K562 (cell line): Measurements from ENCODE around the gene LRRC7. TPM values are rescaled to one million over a fixed set of nuclear protein-coding genes. Genes with fewer than 3 reads are reported as not detected.

Experiments
- ATAC-seq: fragments of 200-7000 bp; cut with Tn5 transposase; 3 replicates; pipeline ENCODE4 v1.9.1; 2020; ENCODE audit warnings: moderate library complexity
- BruUV-seq: library from RNA; stranded (reverse); fragments of 400-500 nt; replicated peaks from 2 replicates; lab custom pipeline; 2021; lab: Mats Ljungman, UMichigan
- CTCF ChIA-PET: fragments of 300-600 bp; formaldehyde crosslinking; extraction: SDS; loops from one replicate; lab custom pipeline; 2021; ENCODE audit warnings: low intra/inter-chr PET ratio; lab: Yijun Ruan, JAX
- POLR2A ChIA-PET: fragments of 300-600, 350-650 bp; sonication (Branson Sonifier 250); formaldehyde crosslinking; extraction: SDS; loops from one replicate; lab custom pipeline; 2021; ENCODE audit warnings: antibody characterized with exemption, inconsistent platforms; lab: Yijun Ruan, JAX
- DNase-seq, 4 experiments: peaks; one replicate each; pipeline versions ENCODE4 v3.0.0 to v3.0.0-alpha.2; 2011 to 2018; ENCODE audit warnings: low spot score in 3 of 4, mixed read lengths in 3 of 4; ENCODE audit errors: extremely low read depth in 1 of 4
- FAIRE-seq: peaks from 2 replicates; lab custom pipeline; 2011; peaks lifted over from hg19 to GRCh38; lab: Jason Lieb, UNC
- H2AFZ ChIP-seq: 2 replicates; pipeline ENCODE4 v1.6.0; 2011; ENCODE audit warnings: low read depth, low read length, control low read depth, inconsistent platforms
- H3K27ac ChIP-seq: fragments of 200-600 bp; 3 replicates; pipeline ENCODE4 v1.8.0; 2011; ENCODE audit warnings: low read depth, mild to moderate bottlenecking, control low read depth, inconsistent platforms, low read length, moderate library complexity, mixed read lengths; ENCODE audit errors: extremely low read depth
- H3K27me3 ChIP-seq, 2 experiments: fragments of 300-600 bp in 1 of 2; 2 replicates in 1 of 2; 3 replicates in 1 of 2; pipeline versions ENCODE4 v1.6.0 to v1.8.0; 2011; ENCODE audit warnings: inconsistent platforms in 2 of 2, low read length in 2 of 2, mild to moderate bottlenecking in 1 of 2, mixed read lengths in 1 of 2, moderate library complexity in 1 of 2; ENCODE audit not compliant: control insufficient read depth in 2 of 2, insufficient read depth in 2 of 2
- H3K36me3 ChIP-seq: fragments of 300-600 bp; 3 replicates; pipeline ENCODE4 v1.8.0; 2011; ENCODE audit warnings: mild to moderate bottlenecking, low read length, inconsistent platforms; ENCODE audit not compliant: control insufficient read depth, insufficient read depth
- H3K4me1 ChIP-seq, 2 experiments: fragments of 200-600 bp in 1 of 2; replicated peaks in 1 of 2; 2 replicates in 1 of 2; 3 replicates in 1 of 2; pipeline versions ENCODE4 v1.5.1 to v1.8.0; 2011; ENCODE audit warnings: inconsistent platforms in 2 of 2, low read length in 2 of 2, mild to moderate bottlenecking in 1 of 2, mixed read lengths in 1 of 2, moderate library complexity in 1 of 2; ENCODE audit not compliant: control insufficient read depth in 2 of 2, insufficient read depth in 2 of 2
- H3K4me2 ChIP-seq: 2 replicates; pipeline ENCODE4 v1.6.1; 2011; ENCODE audit warnings: low read length, control low read depth, inconsistent platforms, mixed read lengths; ENCODE audit not compliant: insufficient read depth
- H3K4me3 ChIP-seq: fragments of 200-600 bp; sonication (generic), shearing (Covaris generic); 2 replicates; pipeline ENCODE4 v1.5.1; 2016; ENCODE audit warnings: control low read depth, inconsistent platforms
- H3K79me2 ChIP-seq: fragments of 200-600 bp; 3 replicates; pipeline ENCODE4 v1.8.0; 2011; ENCODE audit warnings: low read length, inconsistent platforms; ENCODE audit not compliant: control insufficient read depth, insufficient read depth
- H3K9ac ChIP-seq, 2 experiments: 2 replicates each; pipeline versions ENCODE4 v1.6.0 to v1.6.1; 2011; ENCODE audit warnings: low read depth in 2 of 2, low read length in 2 of 2, control low read depth in 1 of 2, inconsistent platforms in 1 of 2, mild to moderate bottlenecking in 1 of 2, mixed read lengths in 1 of 2; ENCODE audit not compliant: insufficient read depth in 1 of 2
- H3K9me1 ChIP-seq: one replicate; pipeline ENCODE4 v1.6.0; 2011; ENCODE audit warnings: inconsistent platforms, mild to moderate bottlenecking, low read length, moderate library complexity; ENCODE audit not compliant: control insufficient read depth, insufficient read depth
- H3K9me3 ChIP-seq: replicated peaks from 2 replicates; pipeline ENCODE4 v1.5.1; 2011; ENCODE audit warnings: low read depth, low read length, inconsistent platforms; ENCODE audit not compliant: control insufficient read depth, insufficient read depth
- H4K20me1 ChIP-seq: replicated peaks from 2 replicates; pipeline ENCODE4 v1.6.1; 2011; ENCODE audit warnings: low read length, inconsistent platforms, mixed read lengths; ENCODE audit not compliant: control insufficient read depth, insufficient read depth
- CBX2 ChIP-seq: fragments of 200-600 bp; sonication (generic); IDR thresholded peaks from one replicate; pipeline ENCODE4 v1.6.1; 2012; ENCODE audit warnings: mild to moderate bottlenecking, low read length, inconsistent platforms; ENCODE audit not compliant: insufficient read depth, poor library complexity, severe bottlenecking
- CCNT2 ChIP-seq: IDR thresholded peaks from 2 replicates; pipeline ENCODE4 v1.6.1; 2011; ENCODE audit warnings: borderline replicate concordance, low read depth, mild to moderate bottlenecking, moderate library complexity, mixed read lengths, low read length; ENCODE audit not compliant: insufficient read length; ENCODE audit errors: extremely low read depth
- CHCHD3 ChIP-seq: fragments of 250-450 bp; sonication (Bioruptor Pico); IDR thresholded peaks from 2 replicates; pipeline ENCODE4 v2.1.2; 2022; ENCODE audit warnings: mild to moderate bottlenecking
- FIP1L1 ChIP-seq: fragments of 200-400 bp; formaldehyde crosslinking; IDR thresholded peaks from 2 replicates; pipeline ENCODE4 v1.6.1; 2018; ENCODE audit warnings: mild to moderate bottlenecking, low read depth, low read length; ENCODE audit not compliant: poor library complexity, severe bottlenecking
- MEIS2 ChIP-seq: fragments of 450-650 bp; IDR thresholded peaks from 2 replicates; pipeline ENCODE4 v1.6.1; 2014; ENCODE audit warnings: mild to moderate bottlenecking; ENCODE audit not compliant: partially characterized antibody
- NBN ChIP-seq: fragments of 450-650 bp; IDR thresholded peaks from 2 replicates; pipeline ENCODE4 v1.6.1; 2016; ENCODE audit warnings: low read depth, mild to moderate bottlenecking
- POLR2H ChIP-seq: IDR thresholded peaks from 2 replicates; pipeline ENCODE4 v1.6.1; 2016; ENCODE audit warnings: missing genetic modification characterization, low read depth, mild to moderate bottlenecking, control low read depth, missing compliant biosample characterization, moderate library complexity
- RFX5 ChIP-seq: IDR thresholded peaks from 2 replicates; pipeline ENCODE4 v1.6.1; 2011; ENCODE audit warnings: low read depth, mild to moderate bottlenecking, improper control_type of control experiment, low read length
- SOX6 ChIP-seq: fragments of 450-650 bp; IDR thresholded peaks from 2 replicates; pipeline ENCODE4 v1.6.1; 2014; ENCODE audit warnings: mild to moderate bottlenecking
- SUPT5H ChIP-seq: fragments of 450-650 bp; IDR thresholded peaks from 2 replicates; pipeline ENCODE4 v1.6.1; 2016
- TFAP4 ChIP-seq: sonication (generic); formaldehyde crosslinking; IDR thresholded peaks from 2 replicates; pipeline ENCODE4 v1.8.0; 2022; ENCODE audit warnings: missing genetic modification reagents, mild to moderate bottlenecking, moderate library complexity, borderline replicate concordance
- YY1 ChIP-seq, 3 experiments: IDR thresholded peaks; 2 replicates each; pipeline ENCODE4 v1.6.1; 2011; ENCODE audit warnings: low read length in 2 of 3, mild to moderate bottlenecking in 2 of 3, moderate library complexity in 2 of 3, borderline replicate concordance in 1 of 3, control low read depth in 1 of 3, low read depth in 1 of 3; ENCODE audit not compliant: insufficient read depth in 3 of 3, insufficient replicate concordance in 2 of 3, control insufficient read depth in 1 of 3, insufficient read length in 1 of 3; ENCODE audit errors: extremely low read depth in 1 of 3
- ZFP30 ChIP-seq: fragments of 250-450 bp; sonication (Bioruptor Pico); IDR thresholded peaks from 2 replicates; pipeline ENCODE4 v1.8.0; 2022; ENCODE audit warnings: moderate library complexity, mild to moderate bottlenecking, inconsistent platforms, borderline replicate concordance
- ZNF561 ChIP-seq: fragments of 450-650 bp; formaldehyde crosslinking; conservative IDR thresholded peaks from 2 replicates; pipeline ENCODE4 v1.4.0; 2020; ENCODE audit warnings: mild to moderate bottlenecking, moderate library complexity
- ZNF717 ChIP-seq: fragments of 250-450 bp; sonication (Bioruptor Pico); IDR thresholded peaks from 2 replicates; pipeline ENCODE4 v1.5.0; 2021
- ZNF766 ChIP-seq: fragments of 200-800 bp; sonication (Bioruptor generic); conservative IDR thresholded peaks from 2 replicates; pipeline ENCODE4 v1.6.1; 2016; ENCODE audit warnings: missing genetic modification characterization, missing compliant biosample characterization
- ZNF780A ChIP-seq: fragments of 250-450 bp; sonication (Bioruptor Pico); IDR thresholded peaks from 2 replicates; pipeline ENCODE4 v1.5.0; 2021; ENCODE audit warnings: mild to moderate bottlenecking
- WGBS: fragments of 100-300 bp; shearing (Covaris generic); methylation state at CpG from one replicate; pipeline ENCODE4 v1.1.6; 2016; ENCODE audit warnings: low coverage, mixed read lengths; ENCODE audit not compliant: insufficient coverage; ENCODE audit errors: missing lambda C conversion rate; 5-methylcytosine and 5-hydroxymethylcytosine counted together
- in situ Hi-C: fragments of 300-500 bp; cut with MboI; formaldehyde crosslinking; loops from 4 replicates; pipeline ENCODE4 v1.15.0; 2018; ENCODE audit warnings: inconsistent platforms, mixed read lengths
- intact Hi-C: fragments of 100-400 bp; cut with micrococcal nuclease; formaldehyde crosslinking; loops from 2 replicates; pipeline ENCODE4 v1.14.2; 2022
- polyA plus RNA-seq, 8 experiments: library from polyadenylated mRNA; depleted of rRNA in 4 of 8; stranded (reverse) in 5 of 8; unstranded in 3 of 8; fragments of >200 nt; fragmentation: Nextera tagmentation in 2 of 8; fragmentation: Illumina TruSeq in 1 of 8; extraction: Ambion mirVana in 2 of 8; extraction: Trizol in 1 of 8; gene quantifications; 2 replicates each; pipeline versions ENCODE4 v1.2.1 to v1.2.3, GENCODE V29; 2011 to 2014; ENCODE audit warnings: inconsistent platforms in 1 of 8, missing spikeins in 1 of 8
- total RNA-seq, 7 experiments: library from RNA; depleted of rRNA in 6 of 7; stranded (reverse); fragments of >200 nt in 6 of 7; fragmentation: Illumina TruSeq in 2 of 7; extraction: Trizol in 2 of 7; gene quantifications; 2 replicates each; pipeline versions ENCODE4 v1.2.1 to v1.2.3, GENCODE V29; 2011 to 2021; ENCODE audit warnings: low replicate concordance in 1 of 7

LRRC7 gene
- total and polyA plus RNA-seq, 9 of the 15 experiments (the other 6 are each of a cell fraction or from before 2014, with no cell fraction given): 0.09 to 0.94 (median 0.49) TPM

- no peak overlapping the region for H3K4me3 ChIP-seq
- no peaks in the 10 kb centered on the region for H3K27me3 ChIP-seq
- H3K79me2 ChIP-seq: no peaks in the 10 kb centered on the region
- BruUV-seq: no TSS peak
- TF ChIP-seq ZNF561: no peak
- TF ChIP-seq TFAP4: no peak
- TF ChIP-seq CBX2: no peak
- TF ChIP-seq CHCHD3 (CRISPR knock-in tag): no peak
- TF ChIP-seq FIP1L1: no peak
- no peak for TF ChIP-seq ZNF717
- no peak for TF ChIP-seq CCNT2
- no peak for TF ChIP-seq POLR2H (tag)
- no peak for TF ChIP-seq RFX5
- TF ChIP-seq NBN: no peak
- TF ChIP-seq ZNF780A (CRISPR knock-in tag): no peak
- TF ChIP-seq YY1 (IDR thresholded peaks at IDR 0.05; ENCODE audit: borderline replicate concordance in 1 of 3, control insufficient read depth in 1 of 3, extremely low read depth in 1 of 3, insufficient read depth in 3 of 3, insufficient read length in 1 of 3, insufficient replicate concordance in 2 of 3, low read depth in 1 of 3, low read length in 2 of 3): no peak
- TF ChIP-seq ZFP30 (CRISPR knock-in tag): no peak
- TF ChIP-seq MEIS2: no peak
- TF ChIP-seq ZNF766 (CRISPR knock-in tag): no peak
- TF ChIP-seq SOX6: no peak
- TF ChIP-seq SUPT5H: no peak
- in situ Hi-C loops: no loop called here
- CTCF ChIA-PET: no interaction called here
- ATAC-seq: no peak
- no peak overlapping the region for H3K9ac ChIP-seq
- no peak for DNase-seq
- no peak overlapping the region for H2AFZ ChIP-seq
- H3K9me1 ChIP-seq: no peaks in the 10 kb centered on the region
- 3% methylated on average over 4 of the region's 4 CpGs for WGBS
- POLR2A ChIA-PET: no interaction called here
- H3K27ac ChIP-seq: no peak overlapping the region
- H3K9me3 ChIP-seq: no peaks in the 10 kb centered on the region; the same call in 1 of the 2 replicates
- no peaks in the 10 kb centered on the region for H3K4me1 ChIP-seq
- no peak overlapping the region for H3K4me2 ChIP-seq
- intact Hi-C loops: no loop called here
- no peaks in the 10 kb centered on the region for H3K36me3 ChIP-seq
- FAIRE-seq: no peak
- H4K20me1 ChIP-seq: no peaks in the 10 kb centered on the region
These were observed 134.4 kb downstream of the LRRC7 start for GRCh38 chr1:69702085-69702484.
